Measurements from ENCODE around the gene DTD1. TPM values are rescaled to one million over a fixed set of nuclear protein-coding genes. Genes with fewer than 3 reads are reported as not detected.

The DTD1 gene
- polyA plus RNA-seq, 1 of the 3 experiments (the other 2 are of a cell fraction): 81.1 TPM

DNA sequence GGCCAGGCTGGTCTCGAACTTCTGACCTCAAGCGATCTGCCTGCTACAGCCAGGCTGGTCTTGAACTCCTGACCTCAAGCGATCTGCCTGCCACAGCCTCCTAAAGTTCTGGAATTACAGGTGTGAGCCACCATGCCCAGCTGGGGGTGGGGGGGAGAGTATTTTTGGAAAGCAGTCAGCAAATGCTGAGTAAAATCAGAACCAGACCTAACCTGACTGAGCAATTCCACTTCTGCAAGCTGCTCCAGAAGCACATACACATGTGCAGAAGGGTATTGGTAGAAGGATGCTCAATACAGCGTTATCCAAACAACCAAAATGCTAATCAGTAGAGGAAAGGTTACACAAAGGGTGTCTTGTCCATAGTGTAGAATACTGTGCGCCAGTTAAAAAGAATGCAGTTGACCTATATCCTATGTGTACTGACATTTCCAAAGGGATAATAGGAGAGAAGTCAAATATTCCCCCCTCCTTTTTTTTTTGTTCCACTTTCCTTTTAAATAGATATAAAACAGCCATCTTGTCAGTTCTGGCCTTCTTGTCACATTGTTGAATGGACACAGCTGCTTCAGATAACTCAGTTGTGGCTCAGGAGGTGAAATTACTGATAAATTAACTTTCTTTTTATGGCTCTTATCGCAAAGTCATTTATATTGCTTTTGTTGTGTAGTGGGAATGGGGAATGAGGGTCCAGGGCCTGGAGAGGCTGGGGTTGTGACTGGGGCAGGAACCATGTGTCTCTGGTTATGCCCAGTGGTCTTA lies 74.6 kb downstream of the DTD1 start:
- Histone ChIP-seq H3K9me3 (no peaks in the 10 kb centered on the region), H2AFZ (ENCODE audit: low read depth) (no peak overlapping the region), H3K36me3 (replicated peaks in 1 of 2; ENCODE audit: control insufficient read depth in 1 of 2, insufficient read depth in 2 of 2, low read length in 1 of 2) (no peaks in the 10 kb centered on the region), H3K27ac (ENCODE audit: low read depth in 2 of 2, low read length in 1 of 2) (no peak overlapping the region), H3K79me2 (ENCODE audit: insufficient read depth) (no peaks in the 10 kb centered on the region), H3K4me3 (ENCODE audit: low read depth in 2 of 2, low read length in 1 of 2) (no peak overlapping the region), H3K9me2 (no peaks in the 10 kb centered on the region), H3K4me1 (ENCODE audit: control insufficient read depth in 1 of 2, insufficient read depth in 2 of 2, low read depth in 1 of 2, low read length in 1 of 2) (peaks cover 0 to 19% of the 10 kb centered on the region in 2 experiments; a peak in 2 of 4 replicates), H4K20me1 (ENCODE audit: insufficient read depth) (no peaks in the 10 kb centered on the region), H3K27me3 (ENCODE audit: insufficient read depth) (no peaks in the 10 kb centered on the region), H3K9ac (no peak overlapping the region), H3K4me2 (no peak overlapping the region), H3F3A (replicated peaks; ENCODE audit: insufficient read depth) (peaks cover 2% of the 10 kb centered on the region)
- ChIA-PET POLR2A (no interaction called here), CTCF (interaction anchor here (0.9 to 1.0 kb wide), 2 partner anchors 20 to 30 kb away, joined by 3 to 4 read pairs; no protein-coding TSS in a partner anchor)
- TF ChIP-seq SMC3 (IDR thresholded peaks at IDR 0.05; ENCODE audit: low read depth, low read length) (no peak), JUND (IDR thresholded peaks at IDR 0.05) (no peak), RXRA (IDR thresholded peaks at IDR 0.05; ENCODE audit: borderline replicate concordance, low read depth) (no peak), TAF1 (IDR thresholded peaks at IDR 0.05; ENCODE audit: borderline replicate concordance, low read depth, low read length) (no peak)
- WGBS (ENCODE audit: low lambda C conversion rate): 94% methylated on average over 6 of the region's 6 CpGs
- DNase-seq: no peak

GRCh38 chr20:18663932-18664331 lies 76.1 kb downstream of the DTD1 start:
- TF ChIP-seq TCF12 (IDR thresholded peaks at IDR 0.05) (0 out of 2 replicates have a peak, but pooled peaks have one; percentile 10), JUND (IDR thresholded peaks at IDR 0.05) (peak; percentile 8; the same call in 1 of the 2 replicates), PBX3 (IDR thresholded peaks at IDR 0.05) (peak; percentile 63), NFIC (IDR thresholded peaks at IDR 0.05; ENCODE audit: borderline replicate concordance) (no peak)
- no peaks in the 10 kb centered on the region for H4K20me1 ChIP-seq (ENCODE audit: insufficient read depth)
- DNase-seq: no peak
- ChIA-PET POLR2A (no interaction called here), CTCF (interaction anchor here (0.8 to 1.4 kb wide), 2 partner anchors 8 to 32 kb away, joined by 3 to 8 read pairs; no protein-coding TSS in a partner anchor)
- peaks cover 0 to 23% of the 10 kb centered on the region in 2 experiments; a peak in 2 of 4 replicates for H3K4me1 ChIP-seq (ENCODE audit: control insufficient read depth in 1 of 2, insufficient read depth in 2 of 2, low read depth in 1 of 2, low read length in 1 of 2)
- no peaks in the 10 kb centered on the region for H3K27me3 ChIP-seq (ENCODE audit: insufficient read depth)
- no peaks in the 10 kb centered on the region for H3K79me2 ChIP-seq (ENCODE audit: insufficient read depth)
- H3K9me3 ChIP-seq: no peaks in the 10 kb centered on the region
- no peak overlapping the region for H3K27ac ChIP-seq (ENCODE audit: low read depth in 2 of 2, low read length in 1 of 2)
- H3K9me2 ChIP-seq: no peaks in the 10 kb centered on the region
- no peak overlapping the region for H2AFZ ChIP-seq (ENCODE audit: low read depth)
- no peaks in the 10 kb centered on the region for H3F3A ChIP-seq (replicated peaks; ENCODE audit: insufficient read depth)
- no peaks in the 10 kb centered on the region for H3K36me3 ChIP-seq (replicated peaks in 1 of 2; ENCODE audit: control insufficient read depth in 1 of 2, insufficient read depth in 2 of 2, low read length in 1 of 2)
- WGBS (ENCODE audit: low lambda C conversion rate): 74% methylated on average over 2 of the region's 2 CpGs
- no peak overlapping the region for H3K9ac ChIP-seq
- no peak overlapping the region for H3K4me2 ChIP-seq
- no peak overlapping the region for H3K4me3 ChIP-seq (ENCODE audit: low read depth in 2 of 2, low read length in 1 of 2)

GRCh38 chr20:18665135-18665534 lies 77.3 kb downstream of the DTD1 start:
- WGBS (ENCODE audit: low lambda C conversion rate): 79% methylated on average over 2 of the region's 2 CpGs
- H3K79me2 ChIP-seq (ENCODE audit: insufficient read depth): no peaks in the 10 kb centered on the region
- H3K9me2 ChIP-seq: no peaks in the 10 kb centered on the region
- H3K4me1 ChIP-seq (ENCODE audit: control insufficient read depth in 1 of 2, insufficient read depth in 2 of 2, low read depth in 1 of 2, low read length in 1 of 2): peaks cover 0 to 23% of the 10 kb centered on the region in 2 experiments; a peak in 2 of 4 replicates
- no peak for DNase-seq
- H3K9ac ChIP-seq: no peak overlapping the region
- H3K4me3 ChIP-seq (ENCODE audit: low read depth in 2 of 2, low read length in 1 of 2): no peak overlapping the region
- ChIA-PET POLR2A (no interaction called here), CTCF (interaction anchor here (1.4 kb wide), 1 partner anchor 33 kb away, joined by 8 read pairs; no protein-coding TSS in a partner anchor)
- TF ChIP-seq MXI1 (IDR thresholded peaks at IDR 0.05; ENCODE audit: low read depth, low read length) (no peak), YY1 (IDR thresholded peaks at IDR 0.05; ENCODE audit: low read depth) (no peak), TEAD4 (IDR thresholded peaks at IDR 0.05; ENCODE audit: borderline replicate concordance, insufficient read depth) (no peak), RCOR1 (IDR thresholded peaks at IDR 0.05; ENCODE audit: low read length) (no peak), GATA2 (CRISPR knock-in tag; IDR thresholded peaks at IDR 0.05) (no peak), SMC3 (IDR thresholded peaks at IDR 0.05; ENCODE audit: low read depth, low read length) (no peak), SIN3A (IDR thresholded peaks at IDR 0.05; ENCODE audit: borderline replicate concordance, low read depth, low read length) (no peak), ELF1 (IDR thresholded peaks at IDR 0.05) (no peak), POLR2AphosphoS5 (IDR thresholded peaks at IDR 0.05; ENCODE audit: low read depth, low read length) (no peak), CHD2 (IDR thresholded peaks at IDR 0.05; ENCODE audit: low read length, partially characterized antibody) (no peak), NRF1 (IDR thresholded peaks at IDR 0.05; ENCODE audit: low read depth, low read length) (no peak), TAF1 (IDR thresholded peaks at IDR 0.05; ENCODE audit: borderline replicate concordance, low read depth, low read length) (no peak)
- H3K36me3 ChIP-seq (replicated peaks in 1 of 2; ENCODE audit: control insufficient read depth in 1 of 2, insufficient read depth in 2 of 2, low read length in 1 of 2): no peaks in the 10 kb centered on the region
- no peak overlapping the region for H3K4me2 ChIP-seq
- H3F3A ChIP-seq (replicated peaks; ENCODE audit: insufficient read depth): no peaks in the 10 kb centered on the region
- no peaks in the 10 kb centered on the region for H3K27me3 ChIP-seq (ENCODE audit: insufficient read depth)
- no peak overlapping the region for H2AFZ ChIP-seq (ENCODE audit: low read depth)
- no peaks in the 10 kb centered on the region for H4K20me1 ChIP-seq (ENCODE audit: insufficient read depth)
- no peak overlapping the region for H3K27ac ChIP-seq (ENCODE audit: low read depth in 2 of 2, low read length in 1 of 2)
- no peaks in the 10 kb centered on the region for H3K9me3 ChIP-seq
